K562 (cell line): ENCODE measurements around the gene NKAPL. TPM values are rescaled to one million over a fixed set of nuclear protein-coding genes. Genes with fewer than 3 reads are reported as not detected.

Experiments
- BRCA1 ChIP-seq, 2 experiments: fragments of 450-650 bp in 1 of 2; sonication (generic) in 1 of 2; formaldehyde crosslinking in 1 of 2; IDR thresholded peaks; 2 replicates each; pipeline versions ENCODE4 v1.5.0 to v1.6.1; 2017 to 2020; ENCODE audit warnings: mild to moderate bottlenecking in 1 of 2, missing genetic modification reagents in 1 of 2
- CBFA2T2 ChIP-seq: fragments of 450-650 bp; conservative IDR thresholded peaks from 2 replicates; pipeline ENCODE4 v1.6.1; 2017; ENCODE audit warnings: mild to moderate bottlenecking
- FOS ChIP-seq: IDR thresholded peaks from 3 replicates; pipeline ENCODE4 v1.6.1; 2011; ENCODE audit not compliant: insufficient read length; ENCODE audit errors: extremely low read depth
- HDAC2 ChIP-seq: fragments of 450-650 bp; IDR thresholded peaks from 2 replicates; pipeline ENCODE4 v1.6.1; 2016; ENCODE audit warnings: mild to moderate bottlenecking
- HOXB6 ChIP-seq: fragments of 250-450 bp; sonication (Bioruptor Pico); IDR thresholded peaks from 2 replicates; pipeline ENCODE4 v1.5.1; 2022; ENCODE audit warnings: mild to moderate bottlenecking, borderline replicate concordance
- KLF13 ChIP-seq: fragments of 450-650 bp; IDR thresholded peaks from 2 replicates; pipeline ENCODE4 v1.6.1; 2016; ENCODE audit warnings: missing genetic modification characterization, low read depth, mild to moderate bottlenecking, missing compliant biosample characterization, moderate library complexity, borderline replicate concordance
- MIER1 ChIP-seq: fragments of 450-650 bp; IDR thresholded peaks from 2 replicates; pipeline ENCODE4 v1.6.1; 2016; ENCODE audit warnings: antibody characterized with exemption, mild to moderate bottlenecking, low read depth
- NFRKB ChIP-seq: fragments of 450-650 bp; IDR thresholded peaks from 2 replicates; pipeline ENCODE4 v1.6.1; 2016; ENCODE audit warnings: low read depth
- POLR2H ChIP-seq: IDR thresholded peaks from 2 replicates; pipeline ENCODE4 v1.6.1; 2016; ENCODE audit warnings: missing genetic modification characterization, low read depth, mild to moderate bottlenecking, control low read depth, missing compliant biosample characterization, moderate library complexity
- POLR3G ChIP-seq: IDR thresholded peaks from 2 replicates; pipeline ENCODE4 v1.6.1; 2011; ENCODE audit not compliant: insufficient read length, insufficient replicate concordance; ENCODE audit errors: extremely low read depth
- SMARCC2 ChIP-seq: fragments of 450-650 bp; IDR thresholded peaks from 2 replicates; pipeline ENCODE4 v1.6.1; 2017; ENCODE audit warnings: antibody characterized with exemption, moderate library complexity, mild to moderate bottlenecking, low read depth
- SMARCE1 ChIP-seq: fragments of 450-650 bp; IDR thresholded peaks from 2 replicates; pipeline ENCODE4 v1.7.1; 2016; ENCODE audit warnings: mild to moderate bottlenecking
- SRSF9 ChIP-seq: fragments of 200-400 bp; formaldehyde crosslinking; IDR thresholded peaks from 2 replicates; pipeline ENCODE4 v1.6.1; 2017; ENCODE audit warnings: low read depth, low read length, borderline replicate concordance
- TEAD1 ChIP-seq, 2 experiments: fragments of 450-650 bp in 1 of 2; sonication (generic) in 1 of 2; formaldehyde crosslinking; IDR thresholded peaks; 2 replicates each; pipeline versions ENCODE4 v1.4.0 to v1.8.0; 2020 to 2022; ENCODE audit warnings: mild to moderate bottlenecking in 2 of 2, missing genetic modification reagents in 1 of 2
- TEAD4 ChIP-seq, 2 experiments: sonication (generic) in 1 of 2; formaldehyde crosslinking in 1 of 2; IDR thresholded peaks; 2 replicates each; pipeline versions ENCODE4 v1.6.1 to v1.8.0; 2012 to 2022; ENCODE audit warnings: borderline replicate concordance in 1 of 2, inconsistent platforms in 1 of 2, low read length in 1 of 2, mild to moderate bottlenecking in 1 of 2, missing genetic modification reagents in 1 of 2
- TFAP4 ChIP-seq: sonication (generic); formaldehyde crosslinking; IDR thresholded peaks from 2 replicates; pipeline ENCODE4 v1.8.0; 2022; ENCODE audit warnings: missing genetic modification reagents, mild to moderate bottlenecking, moderate library complexity, borderline replicate concordance
- U2AF2 ChIP-seq: fragments of 200-400 bp; formaldehyde crosslinking; optimal IDR thresholded peaks from 2 replicates; pipeline ENCODE3; 2017; ENCODE audit warnings: low read depth, mild to moderate bottlenecking, low read length
- ZNF165 ChIP-seq: fragments of 250-450 bp; sonication (Bioruptor Pico); IDR thresholded peaks from 2 replicates; pipeline ENCODE4 v1.4.0; 2020; ENCODE audit warnings: borderline replicate concordance
- ZNF431 ChIP-seq: sonication (generic); formaldehyde crosslinking; IDR thresholded peaks from 2 replicates; pipeline ENCODE4 v1.8.0; 2022; ENCODE audit warnings: mild to moderate bottlenecking, missing genetic modification reagents
- ZNF75A ChIP-seq: fragments of 450-650 bp; formaldehyde crosslinking; IDR thresholded peaks from 2 replicates; pipeline ENCODE4 v1.4.0; 2020; ENCODE audit warnings: mild to moderate bottlenecking
- polyA plus RNA-seq, 8 experiments: library from polyadenylated mRNA; depleted of rRNA in 4 of 8; stranded (reverse) in 5 of 8; unstranded in 3 of 8; fragments of >200 nt; fragmentation: Nextera tagmentation in 2 of 8; fragmentation: Illumina TruSeq in 1 of 8; extraction: Ambion mirVana in 2 of 8; extraction: Trizol in 1 of 8; gene quantifications; 2 replicates each; pipeline versions ENCODE4 v1.2.1 to v1.2.3, GENCODE V29; 2011 to 2014; ENCODE audit warnings: inconsistent platforms in 1 of 8, missing spikeins in 1 of 8
- total RNA-seq, 7 experiments: library from RNA; depleted of rRNA in 6 of 7; stranded (reverse); fragments of >200 nt in 6 of 7; fragmentation: Illumina TruSeq in 2 of 7; extraction: Trizol in 2 of 7; gene quantifications; 2 replicates each; pipeline versions ENCODE4 v1.2.1 to v1.2.3, GENCODE V29; 2011 to 2021; ENCODE audit warnings: low replicate concordance in 1 of 7
- TF ChIP-seq, protein P1 (sequence below): fragments of 250-450 bp; sonication (Bioruptor Pico); IDR thresholded peaks from 2 replicates; pipeline ENCODE4 v1.6.1; 2021; ENCODE audit warnings: mild to moderate bottlenecking
- TF ChIP-seq, protein P2 (sequence below): fragments of 250-450 bp; sonication (Bioruptor Pico); IDR thresholded peaks from 2 replicates; pipeline ENCODE4 v1.8.0; 2022; ENCODE audit warnings: inconsistent platforms, mild to moderate bottlenecking, moderate library complexity, borderline replicate concordance
- TF ChIP-seq, protein P3 (sequence below): fragments of 450-650 bp; IDR thresholded peaks from 2 replicates; pipeline ENCODE4 v1.6.1; 2017; ENCODE audit warnings: antibody characterized with exemption

NKAPL gene
- total and polyA plus RNA-seq, 9 of the 15 experiments (the other 6 are each of a cell fraction or from before 2014, with no cell fraction given), result not detected

DNA sequence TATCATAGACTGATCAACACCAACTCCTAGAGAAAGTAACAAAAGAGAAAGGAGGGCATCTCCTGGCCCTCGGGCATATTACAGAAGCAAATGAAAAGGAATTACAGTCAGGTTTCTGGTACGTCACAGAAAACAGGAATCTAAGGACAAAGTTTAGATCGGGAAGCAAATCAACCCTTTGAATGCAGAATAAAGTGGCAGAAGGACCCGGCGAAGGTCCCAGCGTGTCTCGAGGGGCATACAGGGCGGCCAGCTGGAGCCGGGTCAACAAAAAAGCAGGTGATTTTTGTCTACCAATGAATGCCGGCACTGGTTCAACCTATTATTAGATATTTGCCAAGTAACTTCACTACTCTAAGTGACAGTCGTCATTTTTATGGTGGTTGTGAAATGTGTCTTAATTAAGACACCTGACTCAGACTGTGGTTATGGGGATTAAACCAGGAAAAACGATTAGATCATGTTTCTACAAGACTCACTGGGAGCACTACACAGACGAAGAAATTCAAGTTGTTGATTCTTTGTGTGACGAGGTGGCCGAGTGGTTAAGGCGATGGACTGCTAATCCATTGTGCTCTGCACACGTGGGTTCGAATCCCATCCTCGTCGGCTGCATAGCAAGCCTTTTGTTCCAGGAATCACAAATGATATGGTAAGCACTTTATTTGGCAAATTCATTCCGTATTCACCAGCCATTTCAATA lies 46.4 kb upstream of the NKAPL start (continued):
- TF ChIP-seq ZNF75A (CRISPR knock-in tag) (no peak), CBFA2T2 (no peak), U2AF2 (no peak), HDAC2 (peak; percentile 50; the same call in 1 of the 2 replicates), TEAD4 (IDR thresholded peaks at IDR 0.05; ENCODE audit: low read length) (peak; percentile 87), TEAD4 (CRISPR knock-in tag; IDR thresholded peaks at IDR 0.05; ENCODE audit: borderline replicate concordance) (no peak), MIER1 (no peak), TFAP4 (CRISPR knock-in tag) (peak; percentile 93), KLF13 (tag) (peak; percentile 19; the same call in 1 of the 2 replicates), SRSF9 (no peak), POLR2H (peak; percentile 100), POLR3G (peak; percentile 99), SMARCE1 (peak; percentile 59; the same call in 1 of the 2 replicates), BRCA1 (IDR thresholded peaks at IDR 0.05) (no peak), BRCA1 (CRISPR knock-in tag; IDR thresholded peaks at IDR 0.05) (no peak), NFRKB (no peak; the same call in 1 of the 2 replicates), SMARCC2 (no peak), HOXB6 (CRISPR knock-in tag) (no peak), ZNF431 (CRISPR knock-in tag) (no peak), ZNF165 (CRISPR knock-in tag) (no peak), FOS (peak; percentile 20), TEAD1 (CRISPR knock-in tag; IDR thresholded peaks at IDR 0.05) (peak; percentile 30 to 67; a peak in 2 of 4 replicates)
- TF ChIP-seq, protein P1, sequence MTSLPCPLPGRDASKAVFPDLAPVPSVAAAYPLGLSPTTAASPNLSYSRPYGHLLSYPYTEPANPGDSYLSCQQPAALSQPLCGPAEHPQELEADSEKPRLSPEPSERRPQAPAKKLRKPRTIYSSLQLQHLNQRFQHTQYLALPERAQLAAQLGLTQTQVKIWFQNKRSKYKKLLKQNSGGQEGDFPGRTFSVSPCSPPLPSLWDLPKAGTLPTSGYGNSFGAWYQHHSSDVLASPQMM (CRISPR knock-in tag), result no peak
- TF ChIP-seq, protein P2, sequence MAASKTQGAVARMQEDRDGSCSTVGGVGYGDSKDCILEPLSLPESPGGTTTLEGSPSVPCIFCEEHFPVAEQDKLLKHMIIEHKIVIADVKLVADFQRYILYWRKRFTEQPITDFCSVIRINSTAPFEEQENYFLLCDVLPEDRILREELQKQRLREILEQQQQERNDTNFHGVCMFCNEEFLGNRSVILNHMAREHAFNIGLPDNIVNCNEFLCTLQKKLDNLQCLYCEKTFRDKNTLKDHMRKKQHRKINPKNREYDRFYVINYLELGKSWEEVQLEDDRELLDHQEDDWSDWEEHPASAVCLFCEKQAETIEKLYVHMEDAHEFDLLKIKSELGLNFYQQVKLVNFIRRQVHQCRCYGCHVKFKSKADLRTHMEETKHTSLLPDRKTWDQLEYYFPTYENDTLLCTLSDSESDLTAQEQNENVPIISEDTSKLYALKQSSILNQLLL (CRISPR knock-in tag), result no peak
- TF ChIP-seq, protein P3, sequence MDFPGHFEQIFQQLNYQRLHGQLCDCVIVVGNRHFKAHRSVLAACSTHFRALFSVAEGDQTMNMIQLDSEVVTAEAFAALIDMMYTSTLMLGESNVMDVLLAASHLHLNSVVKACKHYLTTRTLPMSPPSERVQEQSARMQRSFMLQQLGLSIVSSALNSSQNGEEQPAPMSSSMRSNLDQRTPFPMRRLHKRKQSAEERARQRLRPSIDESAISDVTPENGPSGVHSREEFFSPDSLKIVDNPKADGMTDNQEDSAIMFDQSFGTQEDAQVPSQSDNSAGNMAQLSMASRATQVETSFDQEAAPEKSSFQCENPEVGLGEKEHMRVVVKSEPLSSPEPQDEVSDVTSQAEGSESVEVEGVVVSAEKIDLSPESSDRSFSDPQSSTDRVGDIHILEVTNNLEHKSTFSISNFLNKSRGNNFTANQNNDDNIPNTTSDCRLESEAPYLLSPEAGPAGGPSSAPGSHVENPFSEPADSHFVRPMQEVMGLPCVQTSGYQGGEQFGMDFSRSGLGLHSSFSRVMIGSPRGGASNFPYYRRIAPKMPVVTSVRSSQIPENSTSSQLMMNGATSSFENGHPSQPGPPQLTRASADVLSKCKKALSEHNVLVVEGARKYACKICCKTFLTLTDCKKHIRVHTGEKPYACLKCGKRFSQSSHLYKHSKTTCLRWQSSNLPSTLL, result peak; percentile 89
